Hepatocyte (in vitro differentiated cells): ENCODE data around the gene UMAD1.

ENCODE experiments used
- EZH2 ChIP-seq: fragments of 200-600 bp; sonication (generic); IDR thresholded peaks from 2 replicates; pipeline ENCODE4 v1.6.1; 2016; ENCODE audit warnings: antibody characterized with exemption, mild to moderate bottlenecking, borderline replicate concordance
- TF ChIP-seq, protein P1 (sequence below): fragments of 200-600 bp; sonication (generic); IDR thresholded peaks from 2 replicates; pipeline ENCODE4 v1.5.1; 2016; ENCODE audit warnings: antibody characterized with exemption, mild to moderate bottlenecking; ENCODE audit not compliant: poor library complexity

DNA sequence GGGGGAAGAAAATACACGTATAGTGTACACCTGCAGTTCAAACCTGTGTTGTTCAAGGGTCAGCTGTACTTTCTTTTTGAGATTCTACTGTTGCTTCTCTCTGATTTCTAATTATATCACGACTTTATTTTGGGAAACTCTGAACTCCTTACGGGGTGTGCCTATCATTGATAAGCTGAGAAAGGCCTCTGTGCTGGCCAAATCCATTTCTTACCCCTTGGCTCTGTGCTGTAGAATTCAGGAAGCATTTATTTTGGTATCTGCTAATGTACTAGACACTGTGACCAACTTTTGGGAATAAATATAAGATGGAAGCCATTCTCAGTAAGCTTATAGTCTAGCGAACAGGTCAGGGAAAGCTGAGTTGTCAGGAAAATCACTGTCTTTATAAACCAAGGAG is 104.7 kb downstream of the UMAD1 start:
- TF ChIP-seq, protein P1, sequence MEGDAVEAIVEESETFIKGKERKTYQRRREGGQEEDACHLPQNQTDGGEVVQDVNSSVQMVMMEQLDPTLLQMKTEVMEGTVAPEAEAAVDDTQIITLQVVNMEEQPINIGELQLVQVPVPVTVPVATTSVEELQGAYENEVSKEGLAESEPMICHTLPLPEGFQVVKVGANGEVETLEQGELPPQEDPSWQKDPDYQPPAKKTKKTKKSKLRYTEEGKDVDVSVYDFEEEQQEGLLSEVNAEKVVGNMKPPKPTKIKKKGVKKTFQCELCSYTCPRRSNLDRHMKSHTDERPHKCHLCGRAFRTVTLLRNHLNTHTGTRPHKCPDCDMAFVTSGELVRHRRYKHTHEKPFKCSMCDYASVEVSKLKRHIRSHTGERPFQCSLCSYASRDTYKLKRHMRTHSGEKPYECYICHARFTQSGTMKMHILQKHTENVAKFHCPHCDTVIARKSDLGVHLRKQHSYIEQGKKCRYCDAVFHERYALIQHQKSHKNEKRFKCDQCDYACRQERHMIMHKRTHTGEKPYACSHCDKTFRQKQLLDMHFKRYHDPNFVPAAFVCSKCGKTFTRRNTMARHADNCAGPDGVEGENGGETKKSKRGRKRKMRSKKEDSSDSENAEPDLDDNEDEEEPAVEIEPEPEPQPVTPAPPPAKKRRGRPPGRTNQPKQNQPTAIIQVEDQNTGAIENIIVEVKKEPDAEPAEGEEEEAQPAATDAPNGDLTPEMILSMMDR = no peak
- TF ChIP-seq EZH2 = no peak
